CD14-positive monocyte (primary cell): ENCODE data around the gene IGF1R. TPM values are rescaled to one million over a fixed set of nuclear protein-coding genes. Genes with fewer than 3 reads are reported as not detected.
A peak's percentile ranks its signal among the peaks of the same experiment; 100 is the strongest.

ENCODE experiments used
- DNase-seq, 3 donors: peaks; one replicate each; pipeline ENCODE4 v3.0.0-alpha.2; 2011 to 2022
- H2AFZ ChIP-seq: 2 replicates; pipeline ENCODE4 v1.6.0; 2012; ENCODE audit warnings: mild to moderate bottlenecking, low read depth, low read length, inconsistent platforms; ENCODE audit not compliant: insufficient read depth, poor library complexity, severe bottlenecking
- H3K27ac ChIP-seq, 2 donors: 1 replicate in 1 of 2; 2 replicates in 1 of 2; pipeline ENCODE4 v1.5.1; 2012 to 2013; ENCODE audit warnings: low read length in 2 of 2, control low read depth in 1 of 2, inconsistent platforms in 1 of 2, low read depth in 1 of 2, mild to moderate bottlenecking in 1 of 2
- H3K27me3 ChIP-seq, 2 donors: one replicate each; pipeline versions ENCODE4 v1.6.0 to v1.6.1; 2011 to 2013; ENCODE audit warnings: low read length in 2 of 2; ENCODE audit not compliant: control insufficient read depth in 2 of 2, insufficient read depth in 2 of 2
- H3K36me3 ChIP-seq, 2 donors: replicated peaks in 1 of 2; 1 replicate in 1 of 2; 2 replicates in 1 of 2; pipeline versions ENCODE4 v1.5.1 to v1.6.1; 2012 to 2013; ENCODE audit warnings: low read length in 2 of 2, control low read depth in 1 of 2, inconsistent platforms in 1 of 2, mild to moderate bottlenecking in 1 of 2; ENCODE audit not compliant: insufficient read depth in 2 of 2, control insufficient read depth in 1 of 2
- H3K4me1 ChIP-seq, 2 donors: 1 replicate in 1 of 2; 2 replicates in 1 of 2; pipeline versions ENCODE4 v1.5.1 to v1.6.1; 2012 to 2013; ENCODE audit warnings: low read length in 2 of 2, control low read depth in 1 of 2, inconsistent platforms in 1 of 2, mild to moderate bottlenecking in 1 of 2, moderate library complexity in 1 of 2; ENCODE audit not compliant: insufficient read depth in 2 of 2, control insufficient read depth in 1 of 2
- H3K4me2 ChIP-seq: replicated peaks from 2 replicates; pipeline ENCODE3; 2012; ENCODE audit warnings: low read length, moderate library complexity, mild to moderate bottlenecking; ENCODE audit not compliant: poor library complexity, severe bottlenecking; ENCODE audit errors: extremely low read depth
- H3K4me3 ChIP-seq, 3 experiments: fragments of 200-600 bp in 1 of 3; sonication (generic) in 1 of 3; replicated peaks in 1 of 3; 1 replicate in 2 of 3; 2 replicates in 1 of 3; pipeline ENCODE4 v1.5.1; 2011 to 2013; ENCODE audit warnings: low read length in 3 of 3, mild to moderate bottlenecking in 3 of 3, control low read depth in 2 of 3, low read depth in 2 of 3, inconsistent platforms in 1 of 3, moderate library complexity in 1 of 3
- H3K79me2 ChIP-seq: 2 replicates; pipeline ENCODE4 v1.6.0; 2012; ENCODE audit warnings: mild to moderate bottlenecking, control low read depth, inconsistent platforms, low read length, moderate library complexity; ENCODE audit not compliant: insufficient read depth
- H3K9ac ChIP-seq: 2 replicates; pipeline ENCODE4 v1.6.0; 2017; ENCODE audit warnings: low read length, mild to moderate bottlenecking; ENCODE audit not compliant: insufficient read depth, poor library complexity, severe bottlenecking
- H3K9me3 ChIP-seq, 2 donors: replicated peaks in 1 of 2; 1 replicate in 1 of 2; 2 replicates in 1 of 2; pipeline versions ENCODE4 v1.5.1 to v1.6.1; 2012 to 2013; ENCODE audit warnings: low read length in 2 of 2, control low read depth in 1 of 2; ENCODE audit not compliant: control insufficient read depth in 1 of 2, insufficient read depth in 1 of 2
- H4K20me1 ChIP-seq: 2 replicates; pipeline ENCODE4 v1.6.0; 2012; ENCODE audit warnings: mild to moderate bottlenecking, low read length, control low read depth, moderate library complexity; ENCODE audit not compliant: insufficient read depth
- H3K27ac Mint-ChIP-seq, 7 donors: one replicate each; pipeline ENCODE4 v1.8.0; 2020; ENCODE audit warnings: mild to moderate bottlenecking in 7 of 7, mixed read lengths in 7 of 7, moderate library complexity in 6 of 7, inconsistent platforms in 2 of 7
- H3K27me3 Mint-ChIP-seq, 3 donors: one replicate each; pipeline ENCODE4 v1.8.0; 2021 to 2022; ENCODE audit warnings: low read depth in 3 of 3, mild to moderate bottlenecking in 3 of 3, mixed read lengths in 3 of 3, moderate library complexity in 3 of 3, inconsistent platforms in 1 of 3
- H3K36me3 Mint-ChIP-seq, 2 donors: one replicate each; pipeline ENCODE4 v1.8.0; 2020; ENCODE audit warnings: mixed read lengths in 2 of 2, inconsistent platforms in 1 of 2, mild to moderate bottlenecking in 1 of 2
- H3K4me1 Mint-ChIP-seq: one replicate; pipeline ENCODE4 v1.8.0; 2020; ENCODE audit warnings: mild to moderate bottlenecking, mixed read lengths
- H3K4me3 Mint-ChIP-seq, 2 donors: one replicate each; pipeline ENCODE4 v1.8.0; 2020; ENCODE audit warnings: mild to moderate bottlenecking in 2 of 2, mixed read lengths in 2 of 2, moderate library complexity in 1 of 2
- H3K9me3 Mint-ChIP-seq, 7 donors: one replicate each; pipeline ENCODE4 v1.8.0; 2020 to 2022; ENCODE audit warnings: mixed read lengths in 7 of 7, mild to moderate bottlenecking in 6 of 7, moderate library complexity in 6 of 7, inconsistent platforms in 2 of 7
- CTCF ChIP-seq: fragments of 200-600 bp; IDR thresholded peaks from one replicate; pipeline ENCODE4 v1.8.0; 2022; ENCODE audit warnings: antibody characterized with exemption, mild to moderate bottlenecking
- WGBS: methylation state at CpG from one replicate; pipeline ENCODE4 v1.1.5; 2013; ENCODE audit warnings: missing lambda C conversion rate; ENCODE audit not compliant: insufficient coverage; 5-methylcytosine and 5-hydroxymethylcytosine counted together
- intact Hi-C, 2 donors: fragments of 100-400 bp; cut with micrococcal nuclease; formaldehyde crosslinking; loops; one replicate each; pipeline versions ENCODE4 v1.15.0 to v1.15.1; 2023
- polyA plus RNA-seq, 3 donors: library from polyadenylated mRNA; depleted of rRNA in 1 of 3; unstranded in 2 of 3; stranded (reverse) in 1 of 3; fragments of 300-500 nt in 2 of 3; fragments of >200 nt in 1 of 3; fragmentation: Illumina TruSeq in 2 of 3; gene quantifications; 1 replicate in 2 of 3; 2 replicates in 1 of 3; pipeline ENCODE4 v1.2.3, GENCODE V29; 2012 to 2021

Gene IGF1R
- polyA plus RNA-seq, 3 donors: 0.35 to 4.9 (median 0.67) TPM

- Mint-ChIP-seq H3K4me1 (no peaks in the 10 kb centered on the region), H3K36me3 (peaks cover 0 to 5% of the 10 kb centered on the region in 2 donors), H3K27ac (no peak overlapping the region), H3K27me3 (peaks cover 0 to 1% (median 0%) of the 10 kb centered on the region in 3 donors), H3K4me3 (no peak overlapping the region), H3K9me3 (peaks cover 0 to 3% (median 0%) of the 10 kb centered on the region in 7 donors)
- no peak overlapping the region for H3K27ac ChIP-seq
- peaks cover 76% of the 10 kb centered on the region for H3K79me2 ChIP-seq
- intact Hi-C loops: no loop called here
- H3K27me3 ChIP-seq: no peaks in the 10 kb centered on the region
- H3K4me1 ChIP-seq: no peaks in the 10 kb centered on the region
- H3K4me2 ChIP-seq: no peak overlapping the region
- 75% methylated on average over 2 of the region's 5 CpGs for WGBS
- DNase-seq: no peak
- no peak overlapping the region for H3K9ac ChIP-seq
- no peak overlapping the region for H2AFZ ChIP-seq
- TF ChIP-seq CTCF: no peak
- H3K36me3 ChIP-seq: no peaks in the 10 kb centered on the region
- H3K9me3 ChIP-seq: no peaks in the 10 kb centered on the region
- H3K4me3 ChIP-seq: no peak overlapping the region
- peaks cover 75% of the 10 kb centered on the region for H4K20me1 ChIP-seq
Measured at GRCh38 chr15:98725874-98726273, 77.5 kb downstream of the IGF1R start.

- Mint-ChIP-seq H3K27me3 (peaks cover 0 to 1% (median 0%) of the 10 kb centered on the region in 3 donors), H3K4me3 (no peak overlapping the region), H3K27ac (peak overlapping the region in 1 of 7 donors; percentile 13), H3K4me1 (no peaks in the 10 kb centered on the region), H3K9me3 (peaks cover 0 to 3% (median 0%) of the 10 kb centered on the region in 7 donors), H3K36me3 (peaks cover 0 to 5% of the 10 kb centered on the region in 2 donors)
- Histone ChIP-seq H3K36me3 (no peaks in the 10 kb centered on the region), H3K27me3 (no peaks in the 10 kb centered on the region), H3K9ac (no peak overlapping the region), H3K4me2 (no peak overlapping the region), H3K4me3 (no peak overlapping the region), H3K79me2 (peaks cover 76% of the 10 kb centered on the region), H2AFZ (no peak overlapping the region), H3K27ac (no peak overlapping the region), H3K9me3 (no peaks in the 10 kb centered on the region), H4K20me1 (peaks cover 75% of the 10 kb centered on the region), H3K4me1 (no peaks in the 10 kb centered on the region)
- 96% methylated on average over 14 of the region's 20 CpGs for WGBS
- intact Hi-C loops: no loop called here
- DNase-seq: no peak
- no peak for TF ChIP-seq CTCF
Measured at GRCh38 chr15:98727115-98728040, 79.0 kb downstream of the IGF1R start.
